Measurements from ENCODE around the gene INSRR.

DNA sequence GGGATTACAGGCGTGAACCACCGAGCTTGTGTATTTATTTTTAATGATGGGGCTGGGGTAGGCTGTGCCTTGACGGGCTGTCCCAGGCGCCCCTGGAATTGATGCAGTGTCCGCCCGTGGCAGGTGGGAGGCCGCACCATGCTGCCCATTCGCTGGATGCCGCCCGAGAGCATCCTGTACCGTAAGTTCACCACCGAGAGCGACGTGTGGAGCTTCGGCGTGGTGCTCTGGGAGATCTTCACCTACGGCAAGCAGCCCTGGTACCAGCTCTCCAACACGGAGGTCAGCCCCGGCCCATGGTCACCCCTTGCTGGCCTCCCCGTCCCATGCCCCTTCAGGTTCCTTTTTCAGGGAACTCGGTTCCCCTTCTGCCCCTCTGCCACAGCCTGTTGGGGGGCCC, 21.0 kb upstream of the INSRR start:
- no peak for TF ChIP-seq CTCF (IDR thresholded peaks at IDR 0.05; ENCODE audit: low read depth, low read length, missing input control)
- TF ChIP-seq, protein P1, sequence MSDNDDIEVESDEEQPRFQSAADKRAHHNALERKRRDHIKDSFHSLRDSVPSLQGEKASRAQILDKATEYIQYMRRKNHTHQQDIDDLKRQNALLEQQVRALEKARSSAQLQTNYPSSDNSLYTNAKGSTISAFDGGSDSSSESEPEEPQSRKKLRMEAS (IDR thresholded peaks at IDR 0.05) = no peak
- TF ChIP-seq RAD21 (IDR thresholded peaks at IDR 0.05) = no peak
- TF ChIP-seq RXRA (IDR thresholded peaks at IDR 0.05) = no peak
- no peak for TF ChIP-seq GABPA (IDR thresholded peaks at IDR 0.05 in 1 of 2, conservative IDR thresholded peaks at IDR 0.05 in 1 of 2)
- no peak for TF ChIP-seq SP1 (IDR thresholded peaks at IDR 0.05)
- TF ChIP-seq ATF3 (IDR thresholded peaks at IDR 0.05) = no peak
- no peak for TF ChIP-seq ZBTB33 (IDR thresholded peaks at IDR 0.05)
- no peak for TF ChIP-seq YY1 (IDR thresholded peaks at IDR 0.05)
- no peak for TF ChIP-seq TAF1 (conservative IDR thresholded peaks at IDR 0.05)
- no peak for TF ChIP-seq FOXA2 (IDR thresholded peaks at IDR 0.05)
- TF ChIP-seq, protein P2, sequence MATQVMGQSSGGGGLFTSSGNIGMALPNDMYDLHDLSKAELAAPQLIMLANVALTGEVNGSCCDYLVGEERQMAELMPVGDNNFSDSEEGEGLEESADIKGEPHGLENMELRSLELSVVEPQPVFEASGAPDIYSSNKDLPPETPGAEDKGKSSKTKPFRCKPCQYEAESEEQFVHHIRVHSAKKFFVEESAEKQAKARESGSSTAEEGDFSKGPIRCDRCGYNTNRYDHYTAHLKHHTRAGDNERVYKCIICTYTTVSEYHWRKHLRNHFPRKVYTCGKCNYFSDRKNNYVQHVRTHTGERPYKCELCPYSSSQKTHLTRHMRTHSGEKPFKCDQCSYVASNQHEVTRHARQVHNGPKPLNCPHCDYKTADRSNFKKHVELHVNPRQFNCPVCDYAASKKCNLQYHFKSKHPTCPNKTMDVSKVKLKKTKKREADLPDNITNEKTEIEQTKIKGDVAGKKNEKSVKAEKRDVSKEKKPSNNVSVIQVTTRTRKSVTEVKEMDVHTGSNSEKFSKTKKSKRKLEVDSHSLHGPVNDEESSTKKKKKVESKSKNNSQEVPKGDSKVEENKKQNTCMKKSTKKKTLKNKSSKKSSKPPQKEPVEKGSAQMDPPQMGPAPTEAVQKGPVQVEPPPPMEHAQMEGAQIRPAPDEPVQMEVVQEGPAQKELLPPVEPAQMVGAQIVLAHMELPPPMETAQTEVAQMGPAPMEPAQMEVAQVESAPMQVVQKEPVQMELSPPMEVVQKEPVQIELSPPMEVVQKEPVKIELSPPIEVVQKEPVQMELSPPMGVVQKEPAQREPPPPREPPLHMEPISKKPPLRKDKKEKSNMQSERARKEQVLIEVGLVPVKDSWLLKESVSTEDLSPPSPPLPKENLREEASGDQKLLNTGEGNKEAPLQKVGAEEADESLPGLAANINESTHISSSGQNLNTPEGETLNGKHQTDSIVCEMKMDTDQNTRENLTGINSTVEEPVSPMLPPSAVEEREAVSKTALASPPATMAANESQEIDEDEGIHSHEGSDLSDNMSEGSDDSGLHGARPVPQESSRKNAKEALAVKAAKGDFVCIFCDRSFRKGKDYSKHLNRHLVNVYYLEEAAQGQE (IDR thresholded peaks at IDR 0.05) = no peak
